Stimulated activated effector memory CD8-positive, alpha-beta T cell treated with anti-CD3 and anti-CD28 coated beads, Interleukin-12 subunit alpha, Interleukin-12 subunit beta, amount 100 ng/mL, for 72 hours (primary cell): ENCODE results near the gene GDPD5.
"Not testable (repeated sequence)": the region's sequence is repeated elsewhere in the genome, so short reads cannot be mapped to it uniquely, and the experiment has no call there.

Source experiments
- ATAC-seq: fragments of 150-1000 bp; cut with Tn5 transposase; 2 replicates; pipeline ENCODE4 v1.10.0; 2021
- DNase-seq, 2 donors: peaks; one replicate each; pipeline ENCODE4 v3.0.0; 2021 to 2022; ENCODE audit warnings: low spot score in 2 of 2
- H3K27ac Mint-ChIP-seq: one replicate; pipeline ENCODE4 v1.8.0; 2022; ENCODE audit warnings: mild to moderate bottlenecking, mixed read lengths
- H3K36me3 Mint-ChIP-seq: one replicate; pipeline ENCODE4 v1.8.0; 2022; ENCODE audit warnings: mild to moderate bottlenecking, mixed read lengths
- H3K4me1 Mint-ChIP-seq: one replicate; pipeline ENCODE4 v1.8.0; 2022; ENCODE audit warnings: mixed read lengths
- H3K4me3 Mint-ChIP-seq: one replicate; pipeline ENCODE4 v1.8.0; 2022; ENCODE audit warnings: mild to moderate bottlenecking, mixed read lengths
- H3K9me3 Mint-ChIP-seq: one replicate; pipeline ENCODE4 v1.8.0; 2022; ENCODE audit warnings: mixed read lengths

The GDPD5 gene

DNA sequence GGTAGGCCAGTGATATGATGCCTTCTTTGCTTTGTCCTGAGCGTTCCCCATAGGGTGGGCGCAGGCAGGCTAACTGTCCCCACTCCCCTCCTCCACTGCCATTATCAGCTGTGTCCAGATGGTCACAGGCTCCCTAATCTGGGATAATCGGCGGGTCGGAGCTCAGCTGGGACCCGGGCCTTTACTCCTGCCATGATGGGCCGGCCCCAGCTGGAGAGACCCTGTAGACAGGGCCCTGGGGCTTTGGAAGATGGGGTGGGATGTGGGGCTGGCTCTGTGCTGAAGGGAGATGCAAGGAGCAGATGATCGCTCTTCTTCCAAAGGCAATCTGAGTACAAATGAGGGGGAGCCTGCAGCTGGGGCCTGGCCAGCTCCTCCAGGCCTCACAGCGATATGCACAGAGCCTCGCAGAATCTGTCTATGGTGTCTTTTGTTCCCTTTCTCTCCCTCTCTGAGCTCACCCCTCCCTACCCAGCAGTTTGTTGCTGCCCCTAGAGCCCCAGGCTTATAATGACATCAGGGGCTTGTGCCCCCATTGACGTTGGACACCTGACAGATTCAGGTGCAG is 104.6 kb downstream of the GDPD5 start:
- H3K27ac Mint-ChIP-seq, result peak overlapping the region; percentile 11
- ATAC-seq, result no peak
- no peak for DNase-seq
- no peak overlapping the region for H3K4me3 Mint-ChIP-seq
- H3K36me3 Mint-ChIP-seq, result peaks cover 24% of the 10 kb centered on the region
- H3K4me1 Mint-ChIP-seq, result no peaks in the 10 kb centered on the region
- H3K9me3 Mint-ChIP-seq, result no peaks in the 10 kb centered on the region

DNA sequence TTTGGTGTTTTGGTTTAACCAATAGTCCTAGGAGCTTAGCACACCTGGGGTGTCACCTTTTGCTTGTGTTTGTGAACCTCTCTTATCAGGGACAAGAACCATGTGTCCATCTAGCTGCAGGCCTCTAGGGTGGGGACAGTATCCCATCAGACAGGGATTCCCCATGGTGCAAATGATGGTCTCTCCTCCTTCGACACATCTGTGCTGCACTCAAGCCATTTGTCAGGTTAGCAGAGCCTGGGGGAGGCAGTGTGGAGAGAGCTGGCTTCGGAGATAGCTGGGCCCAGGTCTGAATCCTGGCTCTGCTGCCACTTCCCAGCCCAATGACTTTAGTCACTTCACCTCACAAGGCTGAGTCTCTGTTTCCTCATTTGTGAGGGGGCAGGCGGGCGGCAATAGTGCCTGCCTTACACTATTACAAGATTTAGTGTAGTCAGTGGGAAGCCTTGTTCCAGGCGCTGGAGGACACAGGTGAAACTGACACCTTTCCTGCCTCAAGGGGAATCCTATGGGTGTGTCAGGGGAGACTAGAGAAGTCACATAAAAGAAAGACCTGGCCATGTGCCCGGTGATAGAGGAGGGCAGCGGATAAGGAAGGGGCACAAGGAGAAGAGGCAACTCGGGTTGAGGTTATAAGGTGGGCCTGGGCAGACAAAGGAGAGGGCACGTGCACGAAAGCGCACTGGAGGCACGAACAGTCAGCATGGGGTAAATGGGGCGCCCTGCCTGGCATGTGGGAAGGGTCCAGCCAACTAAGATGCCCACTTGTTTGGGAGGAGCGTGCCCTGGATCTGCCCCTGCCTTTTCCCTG is 105.3 kb downstream of the GDPD5 start:
- ATAC-seq (no peak), DNase-seq (no peak)
- H3K4me1 Mint-ChIP-seq, result no peaks in the 10 kb centered on the region
- peaks cover 31% of the 10 kb centered on the region for H3K36me3 Mint-ChIP-seq
- no peaks in the 10 kb centered on the region for H3K9me3 Mint-ChIP-seq
- H3K4me3 Mint-ChIP-seq, result no peak overlapping the region
- H3K27ac Mint-ChIP-seq, result peak overlapping the region; percentile 11

DNA sequence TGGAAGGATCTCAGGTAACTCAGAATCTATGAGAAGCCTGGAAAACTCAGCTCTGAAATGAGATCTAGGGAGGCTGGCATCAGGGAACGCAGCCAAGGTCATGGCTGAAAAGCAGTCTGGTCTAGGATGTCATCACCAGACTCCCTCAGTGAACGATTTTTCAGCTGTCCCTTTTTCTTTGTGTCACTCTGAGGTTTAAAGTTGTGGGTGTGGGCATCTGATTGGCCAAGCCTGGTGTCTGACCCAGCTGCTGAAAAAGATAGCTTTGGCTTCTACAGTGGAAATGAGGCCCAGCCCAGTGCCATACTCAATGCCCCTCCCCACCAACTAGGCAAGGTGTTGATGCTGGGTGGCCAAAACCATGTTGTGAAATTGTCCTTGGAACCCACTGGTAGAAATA is 111.9 kb downstream of the GDPD5 start:
- Mint-ChIP-seq H3K27ac (no peak overlapping the region), H3K4me3 (no peak overlapping the region), H3K4me1 (no peaks in the 10 kb centered on the region), H3K9me3 (no peaks in the 10 kb centered on the region), H3K36me3 (peaks cover 82% of the 10 kb centered on the region)
- no peak for DNase-seq
- no peak for ATAC-seq

DNA sequence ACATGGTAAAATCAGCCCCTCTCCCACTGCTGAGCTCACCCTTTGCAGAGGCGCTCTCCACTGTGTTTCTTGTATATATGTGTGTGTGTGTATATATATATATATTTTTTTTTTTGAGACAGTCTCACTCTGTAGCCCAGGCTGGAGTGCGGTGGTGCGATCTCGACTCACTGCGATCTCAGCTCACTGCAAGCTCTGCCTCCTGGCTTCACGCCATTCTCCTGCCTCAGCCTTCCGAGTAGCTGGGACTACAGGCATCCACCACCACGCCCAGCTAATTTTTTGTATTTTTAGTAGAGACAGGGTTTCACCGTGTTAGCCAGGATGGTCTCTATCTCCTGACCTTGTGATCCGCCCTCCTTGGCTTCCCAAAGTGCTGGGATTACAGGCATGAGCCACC is 112.6 kb downstream of the GDPD5 start:
- peaks cover 85% of the 10 kb centered on the region for H3K36me3 Mint-ChIP-seq

DNA sequence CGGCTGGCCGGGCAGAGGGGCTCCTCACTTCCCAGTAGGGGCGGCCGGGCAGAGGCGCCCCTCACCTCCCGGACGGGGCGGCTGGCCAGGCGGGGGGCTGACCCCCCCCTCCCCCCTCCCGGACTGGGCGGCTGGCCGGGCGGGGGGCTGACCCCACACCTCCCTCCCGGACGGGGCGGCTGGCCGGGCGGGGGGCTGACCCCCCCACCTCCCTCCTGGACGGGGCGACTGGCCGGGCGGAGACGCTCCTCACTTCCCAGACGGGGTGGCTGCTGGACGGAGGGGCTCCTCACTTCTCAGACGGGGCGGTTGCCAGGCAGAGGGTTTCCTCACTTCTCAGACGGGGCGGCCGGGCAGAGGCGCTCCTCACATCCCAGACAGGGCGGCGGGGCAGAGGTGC is 115.8 kb downstream of the GDPD5 start:
- H3K27ac Mint-ChIP-seq, H3K4me1 Mint-ChIP-seq, ATAC-seq, H3K4me3 Mint-ChIP-seq, H3K9me3 Mint-ChIP-seq, DNase-seq: not testable (repeated sequence)
- peaks cover 85% of the 10 kb centered on the region for H3K36me3 Mint-ChIP-seq

More for the DNA sequence above, 112.6 kb downstream of the GDPD5 start:
- not testable (repeated sequence) for H3K4me3 Mint-ChIP-seq, ATAC-seq, DNase-seq, H3K4me1 Mint-ChIP-seq, H3K27ac Mint-ChIP-seq, H3K9me3 Mint-ChIP-seq

DNA sequence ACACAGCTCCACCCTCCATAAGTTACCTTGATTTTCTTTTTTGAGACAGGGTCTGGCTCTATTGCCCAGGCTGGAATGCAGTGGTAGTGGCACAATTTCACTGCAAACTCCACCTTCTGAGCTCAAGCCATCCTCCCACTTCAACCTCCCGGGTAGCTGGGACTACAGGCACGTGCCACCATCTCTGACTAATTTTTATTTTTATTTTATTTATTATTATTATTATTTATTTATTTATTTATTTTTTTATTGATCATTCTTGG is 116.9 kb downstream of the GDPD5 start:
- DNase-seq (no peak), ATAC-seq (no peak)
- H3K27ac Mint-ChIP-seq, result no peak overlapping the region
- H3K36me3 Mint-ChIP-seq, result peaks cover 85% of the 10 kb centered on the region
- no peak overlapping the region for H3K4me3 Mint-ChIP-seq
- H3K4me1 Mint-ChIP-seq, result peaks cover 21% of the 10 kb centered on the region
- H3K9me3 Mint-ChIP-seq, result no peaks in the 10 kb centered on the region

DNA sequence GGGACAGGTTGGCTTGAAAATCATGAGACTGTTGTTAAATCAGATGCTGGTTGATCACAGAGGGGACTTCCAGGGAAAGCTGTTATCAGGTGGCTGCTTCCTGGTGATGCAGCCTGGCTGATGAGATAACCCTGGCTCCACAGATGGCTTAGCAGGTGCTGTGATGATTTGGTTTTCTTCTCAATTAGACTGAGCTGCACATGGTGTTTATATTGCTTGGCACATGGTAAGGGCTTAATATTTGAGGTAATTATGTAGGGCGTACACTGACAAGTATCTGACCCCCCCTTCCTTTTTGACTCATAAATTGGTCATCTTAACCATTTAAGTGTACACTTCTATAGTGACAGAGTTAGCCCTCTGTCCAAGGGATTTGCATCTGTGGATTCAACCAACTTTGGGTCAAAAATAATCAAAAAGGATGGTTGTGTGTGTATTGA is 119.4 kb downstream of the GDPD5 start:
- peaks cover 45% of the 10 kb centered on the region for H3K4me1 Mint-ChIP-seq
- H3K27ac Mint-ChIP-seq, result peak overlapping the region; percentile 100
- no peak overlapping the region for H3K4me3 Mint-ChIP-seq
- DNase-seq (no peak), ATAC-seq (peak; percentile 31)
- peaks cover 85% of the 10 kb centered on the region for H3K36me3 Mint-ChIP-seq
- no peaks in the 10 kb centered on the region for H3K9me3 Mint-ChIP-seq

DNA sequence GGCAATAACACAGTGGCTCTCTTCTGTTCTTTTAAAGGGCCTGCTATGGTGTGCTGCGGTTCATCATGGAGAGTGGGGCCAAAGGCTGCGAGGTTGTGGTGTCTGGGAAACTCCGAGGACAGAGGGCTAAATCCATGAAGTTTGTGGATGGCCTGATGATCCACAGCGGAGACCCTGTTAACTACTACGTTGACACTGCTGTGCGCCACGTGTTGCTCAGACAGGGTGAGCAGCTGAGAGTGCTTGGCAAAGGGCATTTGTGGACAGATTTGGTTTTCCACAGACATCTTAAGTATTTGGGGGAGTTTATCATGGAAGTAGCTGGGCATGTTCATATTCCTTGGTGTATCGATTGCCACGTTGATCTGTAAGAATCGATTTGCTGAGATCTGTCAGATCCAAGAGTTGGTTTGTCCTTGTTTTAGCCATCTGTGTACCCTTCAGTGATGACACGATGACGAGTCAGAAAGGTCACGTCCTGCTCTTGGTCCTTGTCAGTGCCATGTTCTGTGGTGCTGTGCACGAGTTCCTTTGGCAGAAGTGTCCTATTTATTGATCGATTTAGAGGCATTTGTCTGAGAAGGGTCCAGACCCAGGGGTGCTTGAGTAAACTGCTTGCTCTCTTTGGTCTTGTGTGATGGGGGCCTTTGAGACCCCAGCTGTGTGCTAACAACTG is 121.6 kb downstream of the GDPD5 start:
- ATAC-seq, result no peak
- Mint-ChIP-seq H3K36me3 (peaks cover 100% of the 10 kb centered on the region), H3K27ac (peak overlapping the region; percentile 100), H3K4me1 (peaks cover 56% of the 10 kb centered on the region), H3K4me3 (peak overlapping the region; percentile 99), H3K9me3 (no peaks in the 10 kb centered on the region)
- no peak for DNase-seq

DNA sequence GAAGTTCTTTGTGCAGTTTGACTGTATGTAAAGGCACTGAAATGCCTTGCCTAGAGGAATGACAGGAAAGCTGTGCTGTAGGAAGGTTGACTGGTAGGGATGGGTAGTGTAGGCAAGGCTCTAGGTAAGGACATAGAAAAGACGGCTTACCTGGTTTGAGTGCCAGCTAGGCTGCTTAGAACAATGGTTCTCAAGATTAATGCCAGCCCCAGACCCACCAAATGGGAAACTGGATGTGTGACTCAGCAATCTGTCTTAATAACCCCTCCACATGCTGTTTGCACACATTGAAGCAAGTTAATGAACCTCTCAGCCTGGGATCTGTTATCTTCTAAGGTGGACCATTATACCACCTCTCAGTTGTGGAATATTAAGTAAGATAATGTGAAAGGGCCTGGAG is 122.7 kb downstream of the GDPD5 start:
- DNase-seq (no peak), ATAC-seq (no peak)
- Mint-ChIP-seq H3K9me3 (no peaks in the 10 kb centered on the region), H3K4me1 (peaks cover 57% of the 10 kb centered on the region), H3K27ac (peak overlapping the region; percentile 100), H3K36me3 (peaks cover 91% of the 10 kb centered on the region), H3K4me3 (peak overlapping the region; percentile 99)

DNA sequence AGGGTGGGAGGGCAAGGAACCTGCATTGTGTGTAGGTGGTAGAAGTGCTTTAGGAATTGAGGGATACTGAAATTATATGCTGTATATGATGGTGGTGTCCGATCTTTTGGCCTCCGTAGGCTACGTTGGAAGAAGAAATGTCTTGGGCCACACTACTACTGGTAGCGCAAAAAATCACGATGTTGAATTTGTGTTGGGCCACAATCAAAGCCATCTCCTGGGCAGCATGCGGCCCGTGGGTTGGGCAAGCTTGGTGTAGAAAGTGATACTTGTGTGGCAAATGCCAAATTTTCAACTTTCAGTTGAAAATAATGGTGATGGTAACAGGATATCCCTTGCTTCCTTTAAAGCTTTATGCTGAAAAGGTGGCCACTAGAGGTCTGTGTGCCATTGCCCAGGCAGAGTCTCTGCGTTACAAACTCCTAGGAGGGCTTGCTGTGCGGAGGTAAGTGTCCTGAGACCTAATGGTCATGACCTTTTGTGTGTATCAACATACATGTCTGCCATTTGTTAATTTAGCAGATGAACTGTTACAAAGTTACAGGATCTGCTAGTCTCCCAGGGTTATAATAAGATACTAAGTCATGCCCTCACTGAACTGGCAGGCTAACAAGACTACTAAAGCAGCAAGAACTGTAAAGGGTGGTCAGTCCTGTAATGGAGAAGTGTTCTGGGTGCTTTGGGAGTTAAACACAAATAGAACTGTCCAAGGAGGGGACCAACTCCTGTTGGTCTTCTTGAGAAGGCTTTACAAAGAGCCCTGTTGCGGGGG is 123.6 kb downstream of the GDPD5 start:
- Mint-ChIP-seq H3K27ac (peak overlapping the region; percentile 100), H3K36me3 (peaks cover 82% of the 10 kb centered on the region), H3K9me3 (no peaks in the 10 kb centered on the region), H3K4me3 (peak overlapping the region; percentile 99), H3K4me1 (peaks cover 52% of the 10 kb centered on the region)
- DNase-seq (no peak), ATAC-seq (no peak)

DNA sequence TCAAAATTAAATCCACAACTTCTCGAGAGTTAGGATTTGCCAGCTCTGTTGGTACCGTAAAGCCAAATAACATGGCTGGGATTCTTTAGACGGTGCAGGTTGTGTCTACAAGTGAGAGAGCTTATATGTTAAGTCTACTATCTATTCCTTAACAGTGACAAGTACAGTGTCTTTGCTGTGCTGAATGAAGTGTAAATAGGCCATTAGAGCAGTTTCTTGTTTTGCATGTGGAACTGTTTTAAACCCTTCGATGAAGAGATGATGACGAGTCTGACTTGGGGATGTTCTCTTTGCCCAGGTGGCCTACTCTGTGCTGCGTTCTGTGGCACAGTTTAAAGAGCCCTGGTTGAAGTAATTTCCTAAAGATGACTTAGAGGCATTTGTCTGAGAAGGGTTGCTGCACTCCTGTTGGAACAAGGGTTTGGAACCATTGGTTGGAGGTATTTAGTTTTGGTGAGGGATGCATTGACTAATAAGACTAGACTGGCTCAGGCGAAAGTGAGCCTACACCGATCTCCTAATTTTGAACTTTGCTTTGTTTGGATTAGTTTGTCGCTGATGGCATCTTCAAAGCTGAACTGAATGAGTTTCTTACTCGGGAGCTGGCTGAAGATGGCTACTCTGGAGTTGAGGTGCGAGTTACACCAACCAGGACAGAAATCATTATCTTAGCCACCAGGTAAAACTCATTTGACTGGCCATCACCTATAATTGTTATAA is 125.4 kb downstream of the GDPD5 start:
- DNase-seq (no peak), ATAC-seq (peak; percentile 14)
- Mint-ChIP-seq H3K4me1 (peaks cover 52% of the 10 kb centered on the region), H3K9me3 (no peaks in the 10 kb centered on the region), H3K4me3 (peak overlapping the region; percentile 99), H3K27ac (peak overlapping the region; percentile 100), H3K36me3 (peaks cover 63% of the 10 kb centered on the region)

DNA sequence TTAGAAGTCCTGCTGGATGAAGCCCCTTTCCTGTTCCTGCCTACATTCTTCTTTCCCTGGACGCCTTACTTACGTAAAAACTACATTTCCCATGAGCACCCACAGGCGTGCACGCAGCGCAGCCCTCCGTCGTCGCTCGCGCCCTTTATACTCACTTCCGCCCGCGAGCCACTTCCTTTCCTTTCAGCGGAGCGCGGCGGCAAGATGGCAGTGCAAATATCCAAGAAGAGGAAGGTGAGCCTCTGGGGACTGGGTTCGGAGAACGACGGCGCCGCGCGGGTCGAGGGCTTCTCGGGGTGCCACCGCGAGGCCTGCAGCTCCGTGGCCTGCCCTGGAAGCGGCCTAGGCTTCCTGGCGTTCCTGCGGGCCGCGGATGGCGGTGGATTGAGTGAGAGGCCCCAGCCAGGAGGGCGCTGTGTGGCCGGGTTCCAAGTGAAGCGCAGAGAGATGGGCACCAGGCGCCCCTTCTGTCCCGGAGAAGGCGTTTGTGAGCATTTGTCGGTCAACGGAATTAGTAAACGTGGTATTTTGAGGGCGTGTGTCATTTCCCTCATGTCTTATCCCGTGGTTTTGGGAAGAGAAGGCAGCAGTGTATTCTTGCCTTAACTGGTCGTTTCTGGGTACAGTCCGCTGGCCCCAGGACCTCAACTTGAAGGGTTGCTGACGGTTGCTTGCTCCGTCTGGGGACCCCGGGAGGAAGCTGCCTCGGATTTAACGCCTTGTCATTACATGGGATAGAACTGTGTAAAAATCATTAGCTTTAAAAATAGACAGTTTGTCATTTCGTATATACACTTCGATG is 126.2 kb downstream of the GDPD5 start, which contains the start of gene RPS3:
RPS3 (plus strand) TSS at position 175 of the 802 bp plus-strand sequence; CDS start at position 205, 30 bp downstream.
- peak; percentile 94 for ATAC-seq
- H3K36me3 Mint-ChIP-seq, result peaks cover 56% of the 10 kb centered on the region
- peaks cover 46% of the 10 kb centered on the region for H3K4me1 Mint-ChIP-seq
- no peaks in the 10 kb centered on the region for H3K9me3 Mint-ChIP-seq
- peak; percentile 76 to 94 for DNase-seq
- H3K27ac Mint-ChIP-seq, result peak within 1 kb of the TSS; percentile 100
- H3K4me3 Mint-ChIP-seq, result peak within 1 kb of the TSS; percentile 99

DNA sequence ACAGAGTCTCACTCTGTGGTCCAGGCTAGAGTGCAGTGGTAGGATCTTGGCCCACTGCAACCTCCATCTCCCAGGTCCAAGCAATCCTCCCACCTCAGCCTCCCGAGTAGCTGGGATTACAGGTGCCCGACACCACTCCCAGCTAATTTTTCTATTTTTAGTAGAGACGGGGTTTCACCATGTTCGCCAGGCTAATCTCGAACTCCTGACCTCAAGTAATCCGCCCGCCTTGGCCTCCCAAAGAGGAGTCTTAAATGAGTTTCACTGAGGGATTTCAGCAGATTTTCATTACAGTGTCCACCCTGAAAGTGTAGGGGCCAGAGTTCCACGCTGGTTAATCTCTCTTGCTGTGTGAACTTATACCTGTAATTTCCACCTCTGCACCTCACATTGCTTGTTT is 126.8 kb downstream of the GDPD5 start:
- Mint-ChIP-seq H3K36me3 (peaks cover 49% of the 10 kb centered on the region), H3K9me3 (no peaks in the 10 kb centered on the region), H3K27ac (peak overlapping the region; percentile 100), H3K4me1 (peaks cover 45% of the 10 kb centered on the region), H3K4me3 (peak overlapping the region; percentile 99)
- ATAC-seq (no peak), DNase-seq (no peak)
